ENCODE results near the gene LRRC66.

LRRC66 gene, protein sequence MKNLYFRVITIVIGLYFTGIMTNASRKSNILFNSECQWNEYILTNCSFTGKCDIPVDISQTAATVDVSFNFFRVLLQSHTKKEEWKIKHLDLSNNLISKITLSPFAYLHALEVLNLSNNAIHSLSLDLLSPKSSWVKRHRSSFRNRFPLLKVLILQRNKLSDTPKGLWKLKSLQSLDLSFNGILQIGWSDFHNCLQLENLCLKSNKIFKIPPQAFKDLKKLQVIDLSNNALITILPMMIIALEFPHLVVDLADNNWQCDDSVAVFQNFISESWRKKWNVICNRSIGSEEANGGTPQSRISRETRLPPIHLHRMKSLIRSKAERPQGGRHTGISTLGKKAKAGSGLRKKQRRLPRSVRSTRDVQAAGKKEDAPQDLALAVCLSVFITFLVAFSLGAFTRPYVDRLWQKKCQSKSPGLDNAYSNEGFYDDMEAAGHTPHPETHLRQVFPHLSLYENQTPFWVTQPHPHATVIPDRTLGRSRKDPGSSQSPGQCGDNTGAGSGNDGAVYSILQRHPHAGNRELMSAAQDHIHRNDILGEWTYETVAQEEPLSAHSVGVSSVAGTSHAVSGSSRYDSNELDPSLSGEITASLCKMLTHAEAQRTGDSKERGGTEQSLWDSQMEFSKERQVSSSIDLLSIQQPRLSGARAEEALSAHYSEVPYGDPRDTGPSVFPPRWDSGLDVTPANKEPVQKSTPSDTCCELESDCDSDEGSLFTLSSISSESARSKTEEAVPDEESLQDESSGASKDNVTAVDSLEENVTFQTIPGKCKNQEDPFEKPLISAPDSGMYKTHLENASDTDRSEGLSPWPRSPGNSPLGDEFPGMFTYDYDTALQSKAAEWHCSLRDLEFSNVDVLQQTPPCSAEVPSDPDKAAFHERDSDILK

DNA sequence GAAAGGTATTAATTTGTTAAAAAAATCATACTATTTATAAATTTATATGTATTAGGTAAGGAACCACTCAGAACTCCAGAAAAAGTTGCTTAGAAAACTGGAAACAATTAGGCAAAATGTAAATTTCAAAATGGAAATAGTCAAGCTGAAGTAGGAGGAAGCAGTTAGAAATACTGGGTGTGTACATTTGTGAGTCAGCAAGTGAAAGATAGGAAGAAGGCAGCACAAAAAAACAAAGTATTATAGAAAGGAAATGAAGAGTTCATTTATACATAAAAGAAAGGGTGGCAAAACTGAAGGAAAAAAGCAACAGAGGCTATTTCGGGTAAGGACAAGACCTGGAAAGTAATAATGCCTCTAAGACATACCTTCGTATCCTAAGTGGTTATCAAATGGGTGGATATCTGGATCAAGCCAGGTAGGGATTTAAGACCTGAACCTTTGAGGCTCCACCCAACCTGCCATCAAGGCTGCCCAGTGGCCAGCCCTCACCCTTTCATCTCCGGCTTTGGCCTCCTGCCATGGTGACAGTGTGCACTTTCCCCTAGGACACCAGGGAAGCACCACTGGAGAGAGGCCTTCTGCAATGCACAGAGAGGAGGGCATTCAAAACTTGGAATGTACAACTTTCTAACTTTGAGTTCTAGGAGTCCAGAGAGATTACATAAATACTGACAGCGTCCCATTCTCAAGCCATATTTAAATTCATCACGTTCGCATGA is at the start of gene LRRC66:
TSS of gene LRRC66 (minus strand) at position 428 of the 722 bp plus-strand sequence. CDS start 2,750 bp downstream, outside the sequence.
- no peak for DNase-seq (ENCODE audit: low read depth in 3 of 3, low spot score in 1 of 3)

DNA sequence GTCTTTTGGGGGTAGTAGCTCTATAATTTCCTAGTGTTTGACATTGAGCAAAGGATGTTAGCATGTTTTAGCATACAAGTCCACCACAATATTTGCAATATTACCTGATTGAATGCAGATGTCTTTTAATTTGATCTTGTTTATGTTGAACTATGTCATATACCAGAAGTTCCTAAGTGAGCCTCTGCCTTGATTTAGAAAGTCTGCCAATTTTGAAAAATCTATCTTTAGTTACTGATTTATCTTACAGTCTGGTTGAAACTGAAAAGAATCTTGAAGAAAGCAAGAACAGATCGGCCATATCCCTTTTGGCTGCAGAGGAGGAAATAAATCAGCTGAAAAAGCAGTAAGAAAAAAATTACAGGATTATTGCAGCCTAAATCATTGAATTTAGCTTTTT is 49.4 kb upstream of the LRRC66 start:
- no peak for DNase-seq (ENCODE audit: low read depth in 3 of 3, low spot score in 1 of 3)

DNA sequence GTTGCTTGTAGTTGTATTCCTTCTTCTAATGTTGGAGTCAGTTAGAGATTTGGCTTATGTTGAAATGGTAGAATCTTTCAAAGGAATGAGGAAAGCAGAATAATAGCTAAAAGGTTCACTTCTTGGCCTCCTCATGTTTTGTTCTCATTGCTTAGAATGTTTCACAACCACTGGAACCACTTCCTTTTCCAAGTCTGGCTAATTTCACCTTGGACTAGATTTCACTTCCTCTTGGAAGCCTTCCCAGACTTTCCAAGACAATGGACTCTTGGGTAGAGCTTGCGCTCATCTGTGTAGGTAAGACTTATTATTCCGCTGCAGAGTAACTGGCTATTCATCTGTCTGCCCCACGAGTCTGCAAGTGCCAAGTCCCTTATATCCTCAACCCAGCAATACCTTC is 39.2 kb upstream of the LRRC66 start:
- no peak for DNase-seq (ENCODE audit: low read depth in 3 of 3, low spot score in 1 of 3)

DNA sequence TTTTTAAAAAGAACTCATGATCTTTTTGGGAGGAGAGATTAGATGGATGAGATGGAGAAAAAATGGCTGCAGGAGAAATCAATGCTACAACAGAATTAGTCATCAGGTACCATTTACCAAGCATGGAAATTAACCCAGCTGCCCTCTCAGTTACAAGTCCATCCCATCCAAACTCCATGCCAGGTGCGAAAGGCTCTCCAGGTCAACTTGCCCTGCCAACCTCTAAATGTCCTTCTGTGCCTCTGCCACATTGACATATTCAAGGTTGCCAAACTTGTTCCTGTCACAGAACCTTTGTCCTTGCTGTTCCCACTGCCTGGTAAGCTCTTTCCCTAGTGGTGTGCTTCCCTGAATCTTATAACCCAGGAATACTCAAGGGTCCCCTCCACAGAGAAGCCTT is 38.1 kb upstream of the LRRC66 start:
- no peak for DNase-seq (ENCODE audit: low read depth in 3 of 3, low spot score in 1 of 3)

DNA sequence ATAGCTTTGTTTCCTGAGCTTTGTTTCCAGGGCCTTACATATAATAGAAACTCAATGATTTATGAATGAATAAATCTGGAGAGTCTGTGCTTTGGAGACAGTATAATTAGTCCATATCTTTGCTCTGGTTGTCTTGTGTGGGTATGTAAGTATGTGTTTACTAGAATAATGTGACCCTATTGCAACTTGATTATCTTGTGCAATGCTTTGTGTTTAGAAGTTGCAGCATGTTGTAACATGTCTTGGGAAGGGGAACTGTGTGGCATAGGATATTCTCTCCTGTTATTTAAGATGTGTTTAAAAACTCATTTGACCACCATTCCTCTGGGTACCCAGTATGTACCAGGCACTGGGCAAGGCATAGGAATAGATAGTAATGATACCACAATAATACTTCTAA is 37.0 kb upstream of the LRRC66 start:
- DNase-seq (ENCODE audit: low read depth in 3 of 3, low spot score in 1 of 3) = no peak

- DNase-seq (ENCODE audit: low read depth in 3 of 3, low spot score in 1 of 3) = no peak
Observed at GRCh38 chr4:52054254-52054653, 34.1 kb upstream of the LRRC66 start.

- no peak for DNase-seq (ENCODE audit: low read depth in 3 of 3, low spot score in 1 of 3)
Observed at GRCh38 chr4:52052475-52052780, 32.3 kb upstream of the LRRC66 start.

- no peak for DNase-seq (ENCODE audit: low read depth in 3 of 3, low spot score in 1 of 3)
Observed at GRCh38 chr4:52051615-52052474, 31.7 kb upstream of the LRRC66 start.

GRCh38 chr4:52051213-52051614 is 31.1 kb upstream of the LRRC66 start, which contains the start of gene SPATA18:
Gene SPATA18, plus strand, starts transcription at chr4:52051304. Its CDS starts 401 bp downstream, at chr4:52051705.
- DNase-seq (ENCODE audit: low read depth in 3 of 3, low spot score in 1 of 3) = no peak

DNA sequence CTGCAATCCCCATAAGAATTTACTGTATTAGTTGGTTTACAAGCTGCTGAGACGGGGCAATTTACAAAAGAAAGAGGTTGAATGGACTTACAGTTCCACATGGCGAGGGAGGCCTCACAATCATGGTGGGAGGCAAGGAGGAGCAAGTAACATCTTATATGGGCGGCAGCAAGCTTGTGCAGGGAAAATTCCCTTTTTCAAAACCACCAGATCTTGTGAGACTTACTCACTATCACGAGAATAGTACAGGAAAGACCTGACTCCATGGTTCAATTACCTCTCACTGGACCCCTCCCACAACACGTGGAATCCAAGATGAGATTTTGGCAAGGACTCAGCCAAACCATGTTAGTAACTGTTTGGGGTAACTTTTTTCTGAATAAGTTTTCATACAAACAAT is 29.1 kb upstream of the LRRC66 start:
- no peak for DNase-seq (ENCODE audit: low read depth in 3 of 3, low spot score in 1 of 3)

GRCh38 chr4:52045028-52045427 is 24.9 kb upstream of the LRRC66 start:
- DNase-seq (ENCODE audit: low read depth in 3 of 3, low spot score in 1 of 3) = no peak

DNA sequence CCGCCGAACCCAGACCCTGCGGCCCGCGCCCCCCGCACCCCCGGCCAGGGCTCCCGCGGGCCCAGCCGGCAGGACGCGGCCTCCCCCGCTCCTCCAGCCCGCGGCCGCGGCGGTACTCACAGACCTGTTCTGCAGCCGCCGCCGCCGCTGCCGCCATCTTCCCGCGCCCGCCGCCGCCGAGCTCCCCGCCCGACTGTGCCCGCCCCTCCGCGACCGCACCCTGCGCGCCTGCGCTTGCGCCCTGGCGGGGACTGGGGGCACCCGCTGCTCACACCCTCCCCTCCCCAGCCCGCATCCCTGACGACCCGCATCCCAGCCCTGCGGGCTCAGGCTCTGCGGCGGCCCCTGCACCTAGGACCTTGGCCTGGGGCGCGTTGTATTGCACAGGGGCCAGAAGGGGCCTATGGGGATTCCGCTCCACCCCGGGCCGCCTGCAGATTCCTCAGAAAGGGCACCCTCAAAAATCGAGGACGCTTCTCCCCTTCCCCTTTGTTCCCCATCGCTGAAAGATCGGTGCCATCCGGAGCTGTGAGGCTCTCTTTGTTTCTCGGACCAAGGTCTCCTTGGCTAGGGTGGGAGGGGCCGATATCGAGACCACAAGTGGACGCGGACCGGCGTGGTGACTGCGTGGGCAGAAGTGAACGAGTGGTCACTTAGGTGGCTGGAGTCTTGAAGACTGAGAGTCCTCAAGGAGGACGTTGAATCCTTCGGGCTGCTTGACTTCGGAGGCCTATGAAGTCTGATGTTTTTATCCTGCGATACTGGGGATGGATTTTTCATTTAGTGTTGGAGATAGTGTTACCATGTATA is 18.1 kb upstream of the LRRC66 start, which contains the start of gene SGCB:
TSS of gene SGCB (minus strand) at position 197 of the 810 bp plus-strand sequence. CDS start at position 157, 40 bp downstream.
- DNase-seq (ENCODE audit: low read depth in 3 of 3, low spot score in 1 of 3) = peak; percentile 18 to 65 (median 44)

DNA sequence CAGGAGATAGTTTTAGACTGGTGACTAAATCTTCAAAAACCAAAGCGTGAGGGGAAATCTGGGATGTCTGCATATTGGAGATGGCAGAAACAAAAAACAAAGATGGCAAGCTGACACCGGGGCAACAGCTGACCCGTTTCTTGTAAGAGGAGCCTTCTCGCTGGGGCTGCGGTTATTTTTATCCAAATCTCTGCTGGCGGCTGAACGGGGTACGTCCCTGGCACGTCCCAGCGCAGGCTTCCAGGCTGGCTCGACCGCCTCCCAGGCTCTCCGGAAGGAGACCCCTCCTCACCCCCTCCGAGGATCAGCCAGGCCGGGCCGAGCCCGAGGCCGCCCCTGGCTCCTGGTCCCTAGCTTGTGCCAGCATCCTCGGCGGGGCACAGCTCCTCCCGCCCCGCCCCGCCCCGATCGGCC is 17.5 kb upstream of the LRRC66 start:
- no peak for DNase-seq (ENCODE audit: low read depth in 3 of 3, low spot score in 1 of 3)

DNA sequence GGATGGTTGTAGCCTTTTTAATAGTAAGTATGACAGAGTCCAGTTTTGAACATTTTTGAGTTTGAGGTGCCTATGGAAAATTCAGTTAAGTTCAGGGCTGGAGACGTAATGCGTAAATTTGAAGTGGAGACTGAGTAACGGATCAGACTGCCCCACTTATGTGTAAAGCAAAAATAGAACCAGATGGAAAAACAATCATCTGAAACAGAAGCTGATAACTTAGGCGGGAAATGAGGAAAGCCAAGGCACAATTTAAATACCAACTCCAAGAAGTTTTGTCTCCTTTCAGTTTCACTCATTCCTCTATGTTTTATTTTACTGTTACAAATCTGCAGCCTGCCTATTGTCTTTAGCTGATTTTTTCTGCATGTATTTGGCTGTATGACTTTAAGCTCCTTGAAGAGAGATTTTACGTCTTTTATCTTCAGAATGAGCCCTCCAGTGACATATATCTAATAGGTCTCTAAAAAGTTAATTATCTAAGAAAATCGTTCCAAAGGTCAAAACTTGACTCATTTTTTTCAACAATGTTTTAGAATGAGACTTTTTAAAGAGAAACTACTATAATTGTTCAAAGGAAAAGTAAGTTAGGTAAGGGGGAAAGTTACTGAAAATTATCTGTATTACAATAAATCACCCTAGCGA is 16.8 kb upstream of the LRRC66 start:
- DNase-seq (ENCODE audit: low read depth in 3 of 3, low spot score in 1 of 3) = no peak

GRCh38 chr4:52035190-52035589 is 15.0 kb upstream of the LRRC66 start:
- no peak for DNase-seq (ENCODE audit: low read depth in 3 of 3, low spot score in 1 of 3)

GRCh38 chr4:52032005-52032404 is 11.8 kb upstream of the LRRC66 start:
- no peak for DNase-seq (ENCODE audit: low read depth in 3 of 3, low spot score in 1 of 3)

- DNase-seq (ENCODE audit: low read depth in 3 of 3, low spot score in 1 of 3) = no peak
Observed at GRCh38 chr4:52028970-52029369, 8.8 kb upstream of the LRRC66 start.

DNA sequence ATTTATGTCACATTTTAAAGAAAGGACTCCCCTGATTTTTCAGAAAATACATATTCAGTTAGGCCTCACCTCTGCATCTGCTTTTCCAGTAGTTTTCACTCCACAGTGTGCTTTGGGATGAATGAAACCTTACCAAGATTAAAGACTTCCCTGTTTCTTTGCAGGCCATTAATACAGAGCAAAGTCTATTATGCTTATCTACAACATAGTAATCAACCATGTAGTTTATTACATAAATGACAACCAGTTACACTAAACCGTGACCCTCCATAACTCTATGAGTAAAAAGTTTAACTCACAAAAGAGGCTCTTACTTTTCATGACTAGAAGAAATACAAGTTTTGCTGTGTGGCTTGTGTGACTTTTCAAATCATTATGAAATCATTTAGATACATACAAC is 2.3 kb downstream of the LRRC66 start:
- DNase-seq (ENCODE audit: low read depth in 3 of 3, low spot score in 1 of 3) = no peak

- DNase-seq (ENCODE audit: low read depth in 3 of 3, low spot score in 1 of 3) = no peak
Observed at GRCh38 chr4:52016981-52017380, 3.2 kb downstream of the LRRC66 start.

Measured in stimulated activated CD4-positive, alpha-beta T cell treated with anti-CD3 and anti-CD28 coated beads, TNF-alpha, amount 100 ng/mL, for 1 hour (primary cell).